AG04450 (cell line): ENCODE data around the gene SLC12A7. TPM values are rescaled to one million over a fixed set of nuclear protein-coding genes. Genes with fewer than 3 reads are reported as not detected.

ENCODE experiments used
- CTCF ChIA-PET: fragments of 300-600, 350-600 bp; formaldehyde crosslinking; extraction: SDS; loops from one replicate; lab custom pipeline; 2022; ENCODE audit warnings: antibody characterized with exemption, inconsistent platforms; lab: Charles Lee
- POLR2A ChIA-PET: fragments of 350-600 bp; formaldehyde crosslinking; extraction: SDS; loops from one replicate; lab custom pipeline; 2021; ENCODE audit warnings: antibody characterized with exemption, inconsistent platforms; lab: Yijun Ruan, JAX
- DNase-seq: peaks from one replicate; pipeline ENCODE4 v3.0.0-alpha.2; 2011; ENCODE audit warnings: low read depth, low spot score
- H3K27ac ChIP-seq: one replicate; pipeline ENCODE4 v1.5.1; 2012; ENCODE audit warnings: low read depth, low read length, control low read depth
- H3K27me3 ChIP-seq: one replicate; pipeline ENCODE4 v1.6.0; 2012; ENCODE audit warnings: low read length; ENCODE audit not compliant: control insufficient read depth, insufficient read depth
- H3K4me3 ChIP-seq: 2 replicates; pipeline ENCODE4 v1.5.1; 2011; ENCODE audit warnings: mild to moderate bottlenecking, low read depth, low read length, control low read depth
- H3K9me3 ChIP-seq: 2 replicates; pipeline ENCODE4 v1.5.1; 2012; ENCODE audit warnings: low read length; ENCODE audit not compliant: control insufficient read depth, insufficient read depth
- CTCF ChIP-seq: IDR thresholded peaks from 2 replicates; pipeline ENCODE4 v1.5.1; 2011; ENCODE audit warnings: low read depth, low read length, control low read depth, inconsistent platforms
- polyA plus RNA-seq: library from polyadenylated mRNA; depleted of rRNA; stranded (reverse); fragments of >200 nt; gene quantifications from 2 replicates; pipeline ENCODE4 v1.2.3, GENCODE V29; 2011

SLC12A7 gene
- polyA plus RNA-seq, 1 experiment = 0.56 TPM

GRCh38 chr5:1144638-1145396 is 33.0 kb upstream of the SLC12A7 start:
- Histone ChIP-seq H3K27me3 (peaks cover 3% of the 10 kb centered on the region), H3K4me3 (no peak overlapping the region), H3K9me3 (no peaks in the 10 kb centered on the region; the same call in 1 of the 2 replicates), H3K27ac (no peak overlapping the region)
- ChIA-PET POLR2A (no interaction called here), CTCF (no interaction called here)
- TF ChIP-seq CTCF = no peak
- DNase-seq = no peak

- ChIA-PET POLR2A (no interaction called here), CTCF (no interaction called here)
- no peak for TF ChIP-seq CTCF
- H3K9me3 ChIP-seq = peaks cover 3% of the 10 kb centered on the region; the same call in 1 of the 2 replicates
- H3K4me3 ChIP-seq = no peak overlapping the region
- no peak overlapping the region for H3K27ac ChIP-seq
- peaks cover 3% of the 10 kb centered on the region for H3K27me3 ChIP-seq
- no peak for DNase-seq
Measured at GRCh38 chr5:1144089-1144488, 32.2 kb upstream of the SLC12A7 start.

- ChIA-PET CTCF (interaction anchor here (0.9 kb wide), 1 partner anchor 25 kb away, joined by 4 read pairs; no protein-coding TSS in a partner anchor), POLR2A (no interaction called here)
- H3K4me3 ChIP-seq = no peak overlapping the region
- H3K27ac ChIP-seq = no peak overlapping the region
- DNase-seq = no peak
- TF ChIP-seq CTCF = no peak
- H3K9me3 ChIP-seq = peaks cover 3% of the 10 kb centered on the region; the same call in 1 of the 2 replicates
- H3K27me3 ChIP-seq = peaks cover 3% of the 10 kb centered on the region
Measured at GRCh38 chr5:1143670-1143951, 31.7 kb upstream of the SLC12A7 start.

- H3K9me3 ChIP-seq = peaks cover 3% of the 10 kb centered on the region; the same call in 1 of the 2 replicates
- H3K4me3 ChIP-seq = no peak overlapping the region
- POLR2A ChIA-PET = no interaction called here
- H3K27me3 ChIP-seq = peaks cover 3% of the 10 kb centered on the region
- no peak overlapping the region for H3K27ac ChIP-seq
- CTCF ChIA-PET = interaction anchor here (0.9 kb wide), 1 partner anchor 26 kb away, joined by 4 read pairs; no protein-coding TSS in a partner anchor
- no peak for DNase-seq
- TF ChIP-seq CTCF = no peak
Measured at GRCh38 chr5:1142886-1143669, 31.2 kb upstream of the SLC12A7 start.

GRCh38 chr5:1141834-1142233 is 30.0 kb upstream of the SLC12A7 start:
- no peak for TF ChIP-seq CTCF
- no peak overlapping the region for H3K27ac ChIP-seq
- H3K4me3 ChIP-seq = no peak overlapping the region
- DNase-seq = no peak
- peaks cover 13% of the 10 kb centered on the region; the same call in 1 of the 2 replicates for H3K9me3 ChIP-seq
- H3K27me3 ChIP-seq = peaks cover 3% of the 10 kb centered on the region
- CTCF ChIA-PET = interaction anchor here (0.8 to 3.0 kb wide), 3 partner anchors 9 to 218 kb away, joined by 3 to 20 read pairs (median 11); no protein-coding TSS in a partner anchor
- POLR2A ChIA-PET = no interaction called here
